HG03575 (cell line): ENCODE results near the gene NSL1.

ENCODE experiments used
- ATAC-seq: cut with Tn5 transposase; IDR thresholded peaks from one replicate; pipeline ENCODE4 v1.9.1; 2021; ENCODE audit not compliant: unreplicated experiment, insufficient number of reproducible peaks, low FRiP score; ENCODE audit errors: extremely low read depth

Gene NSL1

GRCh38 chr1:212791676-212792395 is at the start of gene NSL1, which contains the start of gene TATDN3:
NSL1 (minus strand) TSS chr1:212791777; CDS start chr1:212791763, 14 bp downstream.
TATDN3 (plus strand) TSS chr1:212791894; CDS start chr1:212791922, 28 bp downstream.
- ATAC-seq, result peak; percentile 33

GRCh38 chr1:212838145-212838544 is 46.6 kb upstream of the NSL1 start:
- no peak for ATAC-seq

- ATAC-seq, result peak; percentile 52
These were observed 41.9 kb upstream of the NSL1 start for GRCh38 chr1:212833211-212834207.

GRCh38 chr1:212828395-212828794 is 36.8 kb upstream of the NSL1 start:
- ATAC-seq, result no peak

GRCh38 chr1:212827831-212828278 is 36.3 kb upstream of the NSL1 start:
- ATAC-seq, result no peak

GRCh38 chr1:212827171-212827776 is 35.7 kb upstream of the NSL1 start:
- ATAC-seq, result no peak

- no peak for ATAC-seq
These were observed 34.3 kb upstream of the NSL1 start for GRCh38 chr1:212825798-212826452.

- ATAC-seq, result no peak
These were observed 32.6 kb upstream of the NSL1 start for GRCh38 chr1:212824201-212824600.

- no peak for ATAC-seq
These were observed 31.4 kb upstream of the NSL1 start for GRCh38 chr1:212822956-212823355.

GRCh38 chr1:212820969-212821368 is 29.4 kb upstream of the NSL1 start:
- ATAC-seq, result no peak

GRCh38 chr1:212819726-212820125 is 28.1 kb upstream of the NSL1 start:
- no peak for ATAC-seq

- no peak for ATAC-seq
These were observed 25.1 kb upstream of the NSL1 start for GRCh38 chr1:212816567-212817278.

GRCh38 chr1:212814537-212815334 is 23.2 kb upstream of the NSL1 start:
- ATAC-seq, result no peak

- ATAC-seq, result no peak
These were observed 14.2 kb upstream of the NSL1 start for GRCh38 chr1:212805767-212806166.

GRCh38 chr1:212797681-212798080 is 6.1 kb upstream of the NSL1 start:
- ATAC-seq, result no peak

- ATAC-seq, result peak; percentile 54
These were observed 3.0 kb upstream of the NSL1 start for GRCh38 chr1:212794561-212795014.

GRCh38 chr1:212792396-212792908 is 875 bp upstream of the NSL1 start:
- ATAC-seq, result no peak
